ENCODE data around the gene ZDHHC4.
"Not testable (repeated sequence)": the region's sequence is repeated elsewhere in the genome, so short reads cannot be mapped to it uniquely, and the experiment has no call there.

ZDHHC4 gene

GRCh38 chr7:6608081-6608480 is 30.8 kb downstream of the ZDHHC4 start:
- no peak for DNase-seq

DNA sequence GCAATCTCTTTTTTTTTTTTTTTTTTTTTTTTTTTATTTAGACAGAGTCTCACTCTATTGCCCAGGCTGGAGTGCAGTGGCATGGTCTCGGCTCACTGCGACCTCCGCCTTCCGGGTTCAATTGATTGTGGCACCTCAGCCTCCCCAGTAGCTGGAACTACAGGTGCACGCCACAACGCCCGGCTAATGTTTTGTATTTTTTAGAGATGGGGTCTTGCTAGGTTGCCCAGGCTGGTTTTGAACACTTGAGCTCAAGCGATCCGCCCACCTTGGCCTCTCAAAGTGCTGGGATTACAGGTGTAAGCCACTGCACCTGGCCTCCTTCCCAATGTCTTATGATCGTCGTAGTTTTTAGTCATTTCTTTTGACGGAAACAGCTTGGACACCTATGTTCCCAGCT is 31.5 kb downstream of the ZDHHC4 start:
- no peak for DNase-seq

- DNase-seq = no peak
These were observed 35.6 kb downstream of the ZDHHC4 start for GRCh38 chr7:6612819-6613218.

DNA sequence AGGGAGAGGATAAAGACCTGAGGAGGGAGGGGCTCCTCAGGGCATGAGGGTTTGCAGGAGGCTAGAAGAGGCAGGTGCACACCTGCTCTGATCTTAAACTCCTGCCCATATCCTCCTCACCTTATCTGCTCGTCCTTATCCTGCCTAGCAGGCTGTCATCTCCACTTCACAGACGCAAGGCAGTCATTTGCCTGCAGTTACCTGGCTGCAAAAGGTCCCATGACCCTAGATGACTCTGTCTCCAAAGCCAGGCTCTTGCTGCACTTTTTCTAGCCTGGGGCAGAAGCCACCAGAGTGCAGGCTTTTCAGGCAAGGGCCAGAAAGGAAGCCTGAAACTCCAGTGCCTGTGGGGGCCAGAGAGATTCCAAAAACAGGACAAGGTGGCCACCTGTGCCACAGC is 36.5 kb downstream of the ZDHHC4 start:
- DNase-seq = no peak

DNA sequence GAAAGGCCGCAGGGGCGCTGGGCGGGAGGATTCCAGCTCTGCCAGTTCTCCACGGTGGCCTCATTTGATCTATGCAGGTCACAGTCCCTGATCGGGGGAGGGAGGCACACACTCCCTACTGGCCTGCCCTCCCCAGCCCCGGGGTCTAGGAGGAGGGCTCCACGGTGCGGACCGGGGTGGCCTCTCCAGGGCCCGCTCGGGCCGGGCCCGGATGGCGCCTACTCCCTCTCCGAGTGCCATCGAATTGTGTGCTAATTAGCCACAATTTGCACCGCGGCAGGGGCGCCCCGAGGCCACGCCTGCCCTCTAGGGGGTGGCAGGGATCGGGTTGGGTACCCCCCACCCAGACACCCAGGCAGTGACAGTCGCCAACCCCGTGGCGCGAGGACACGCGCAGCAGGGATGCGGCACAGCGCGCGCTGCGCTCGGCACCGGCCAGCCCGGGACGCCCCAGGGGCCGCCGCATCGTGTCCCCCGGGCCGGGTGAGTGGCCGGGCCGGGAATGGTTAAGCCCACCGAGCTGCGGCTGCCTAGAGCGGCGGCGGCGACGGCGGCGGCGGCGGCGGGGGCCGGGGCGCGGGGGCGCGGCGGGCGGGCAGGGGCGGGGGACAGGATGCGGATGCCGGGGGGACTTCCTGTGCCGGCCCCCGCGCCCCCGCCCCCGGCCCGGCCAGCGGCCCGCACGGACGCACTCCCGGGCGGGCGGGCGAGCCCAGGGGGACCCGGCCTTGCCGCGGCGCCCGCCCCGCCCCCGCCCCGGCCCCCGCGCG is 37.9 kb downstream of the ZDHHC4 start, which contains the start of gene ZNF853:
ZNF853 (plus strand) TSS at position 658 of the 770 bp plus-strand sequence. CDS start 565 bp downstream, outside the sequence.
- no peak for DNase-seq

DNA sequence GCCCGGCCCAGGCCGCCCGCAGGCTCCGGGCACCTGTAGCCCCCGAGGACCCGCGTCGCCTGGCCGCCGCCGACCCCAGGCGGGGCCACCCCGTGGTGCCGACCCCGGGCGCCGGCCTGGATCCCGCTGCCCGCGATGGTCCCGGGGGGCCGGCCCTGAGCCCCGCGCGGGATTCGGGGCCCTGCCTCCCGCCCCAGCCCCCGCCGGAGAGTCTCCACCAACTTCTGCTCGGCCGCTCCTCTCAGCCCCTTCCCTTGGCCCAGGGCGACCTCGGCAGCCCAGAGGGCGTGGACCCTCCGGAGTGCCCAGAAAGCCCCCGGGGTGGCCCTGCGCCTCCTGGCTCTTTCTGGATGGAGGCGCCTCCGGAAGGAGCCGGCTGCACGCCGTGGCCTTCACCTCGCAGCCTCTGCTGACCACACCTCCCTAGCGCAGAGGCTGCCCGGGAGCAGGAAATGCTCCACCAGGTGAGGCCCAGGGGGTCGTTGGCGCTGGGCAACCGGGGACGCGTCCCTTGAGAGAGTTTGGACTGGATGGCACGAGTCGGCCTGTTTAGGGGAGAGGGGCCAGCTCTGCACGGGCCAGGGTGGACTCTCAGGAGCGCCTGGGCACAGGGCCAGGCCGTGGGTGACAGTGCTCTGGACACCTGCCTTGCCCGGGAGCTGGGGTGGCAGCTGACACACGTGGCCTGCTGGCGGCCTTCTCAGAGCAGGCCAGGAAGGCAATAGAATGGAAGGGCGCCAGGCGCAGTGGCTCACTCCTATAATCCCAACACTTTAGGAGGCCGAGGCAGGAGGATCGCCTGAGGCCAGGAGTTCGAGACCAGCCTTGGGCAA is 38.7 kb downstream of the ZDHHC4 start:
- no peak for DNase-seq

GRCh38 chr7:6616854-6617643 is 39.8 kb downstream of the ZDHHC4 start:
- DNase-seq = no peak

GRCh38 chr7:6618621-6619020 is 41.4 kb downstream of the ZDHHC4 start:
- DNase-seq = no peak

- DNase-seq = no peak
These were observed 42.7 kb downstream of the ZDHHC4 start for GRCh38 chr7:6619961-6620360.

- no peak for DNase-seq
These were observed 44.2 kb downstream of the ZDHHC4 start for GRCh38 chr7:6621195-6622133.

- DNase-seq = no peak
These were observed 45.0 kb downstream of the ZDHHC4 start for GRCh38 chr7:6622134-6622710.

DNA sequence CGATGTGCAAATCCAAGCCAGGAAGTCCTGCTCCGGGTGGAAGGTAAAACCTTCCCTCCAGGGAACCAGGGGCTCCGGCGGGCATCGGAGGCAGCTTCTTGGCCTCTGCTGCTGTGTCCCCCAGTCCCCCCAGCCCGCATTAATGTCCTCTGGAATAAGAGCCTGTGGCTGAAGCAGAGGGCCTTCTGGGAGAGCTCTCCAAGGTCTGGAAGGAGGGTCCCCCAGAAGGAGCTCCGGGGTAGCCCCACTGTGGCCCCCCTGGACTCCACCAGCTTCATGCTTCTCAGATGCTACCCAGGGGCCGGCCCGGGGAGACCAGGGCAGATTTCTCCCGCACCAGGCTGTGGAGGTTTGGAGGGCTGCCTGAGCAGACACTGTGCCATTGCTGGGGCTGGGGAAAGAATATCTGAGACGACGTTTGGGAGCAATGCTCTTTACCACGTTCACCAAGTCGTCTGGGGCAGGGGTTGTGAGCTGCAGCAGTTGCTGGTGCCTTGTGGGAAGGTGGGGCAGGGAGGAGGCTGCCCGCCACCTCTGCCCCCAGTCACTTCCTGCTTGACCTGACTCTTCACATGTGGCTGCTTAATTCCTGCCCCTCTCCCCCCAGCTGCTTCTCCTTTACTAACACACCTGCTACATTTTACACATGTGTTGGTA is 46.5 kb downstream of the ZDHHC4 start:
- DNase-seq = no peak

- no peak for DNase-seq
These were observed 47.0 kb downstream of the ZDHHC4 start for GRCh38 chr7:6624246-6624611.

DNA sequence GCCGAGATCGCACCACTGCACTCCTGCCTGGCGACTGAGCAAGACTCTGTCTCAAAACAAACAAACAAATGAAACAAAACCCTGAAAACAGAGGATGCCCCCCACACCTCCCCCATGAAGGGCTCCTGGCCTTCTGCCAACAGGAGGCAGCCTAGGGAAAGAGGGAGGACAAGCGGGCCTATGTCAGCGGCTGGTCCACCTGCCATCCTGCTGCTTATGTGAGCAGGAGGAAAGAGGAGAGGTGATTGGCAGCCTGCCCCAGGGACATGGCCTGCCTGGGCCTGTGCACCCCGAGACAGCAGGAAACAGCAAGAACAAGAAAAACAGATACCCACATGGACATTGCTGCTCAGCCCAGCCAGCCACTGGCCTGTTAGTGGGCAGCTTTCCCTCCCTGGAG is 50.8 kb downstream of the ZDHHC4 start:
- no peak for DNase-seq

DNA sequence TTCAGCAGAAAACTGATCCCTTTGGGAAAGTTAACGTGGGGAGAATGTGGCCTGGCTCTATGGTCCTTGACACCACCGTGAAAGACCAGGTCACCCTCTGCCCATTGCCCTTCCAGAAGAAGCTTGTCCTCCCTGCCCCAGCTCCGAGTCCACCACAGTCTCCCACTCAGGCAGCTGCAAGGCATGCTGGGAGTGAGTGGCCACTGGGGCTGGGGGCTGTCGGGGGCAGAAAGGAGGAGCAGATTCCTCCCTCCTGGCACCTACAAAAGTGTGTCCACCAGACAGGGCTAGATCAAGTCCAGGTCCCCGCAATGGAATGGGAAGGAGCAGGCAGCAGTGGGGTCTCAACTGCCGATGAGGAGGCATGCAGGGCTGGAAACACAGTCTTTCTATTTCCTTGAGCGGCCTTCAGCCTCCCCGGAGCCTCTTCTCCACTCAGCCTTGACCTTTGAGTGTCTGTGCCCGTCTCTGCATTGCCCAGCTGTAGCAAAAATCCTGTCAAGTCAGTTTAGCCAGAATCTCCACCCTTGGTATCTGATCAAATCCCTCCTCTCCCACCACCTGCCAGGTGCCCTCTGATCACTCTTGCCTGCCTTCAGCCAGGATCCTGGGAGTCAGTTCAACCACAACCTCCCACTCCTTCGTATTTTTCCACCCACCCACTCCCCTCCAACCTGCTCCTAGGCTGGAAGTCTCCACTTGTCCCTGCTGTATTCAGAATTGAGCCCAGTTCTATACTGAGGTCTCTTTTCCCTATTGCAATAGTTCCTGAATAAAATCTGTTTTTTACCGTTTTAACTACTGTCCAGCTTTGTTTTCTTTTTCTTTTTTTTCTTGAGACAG is 53.0 kb downstream of the ZDHHC4 start:
- DNase-seq = no peak

- DNase-seq = no peak
These were observed 54.4 kb downstream of the ZDHHC4 start for GRCh38 chr7:6631605-6632004.

DNA sequence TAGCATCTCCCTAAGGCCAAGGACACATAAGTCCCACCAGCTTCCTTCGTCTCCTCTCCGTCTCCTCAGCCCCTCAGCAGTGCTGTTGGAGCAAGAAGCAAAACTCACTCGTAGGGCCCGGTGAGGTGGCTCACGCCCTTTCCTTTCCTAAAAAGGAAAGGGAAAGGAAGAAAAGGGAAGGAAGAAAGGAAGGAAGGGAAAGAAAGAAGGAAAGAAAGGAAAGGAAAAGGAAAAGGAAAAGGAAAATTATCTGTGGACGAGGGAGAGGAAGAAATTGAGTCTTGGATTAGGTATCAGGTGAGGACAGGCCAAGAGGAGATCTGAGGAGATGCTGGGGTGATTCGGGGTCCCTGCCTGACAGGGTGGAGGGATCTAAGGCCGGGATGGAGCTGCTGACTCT is 56.8 kb downstream of the ZDHHC4 start:
- no peak for DNase-seq

DNA sequence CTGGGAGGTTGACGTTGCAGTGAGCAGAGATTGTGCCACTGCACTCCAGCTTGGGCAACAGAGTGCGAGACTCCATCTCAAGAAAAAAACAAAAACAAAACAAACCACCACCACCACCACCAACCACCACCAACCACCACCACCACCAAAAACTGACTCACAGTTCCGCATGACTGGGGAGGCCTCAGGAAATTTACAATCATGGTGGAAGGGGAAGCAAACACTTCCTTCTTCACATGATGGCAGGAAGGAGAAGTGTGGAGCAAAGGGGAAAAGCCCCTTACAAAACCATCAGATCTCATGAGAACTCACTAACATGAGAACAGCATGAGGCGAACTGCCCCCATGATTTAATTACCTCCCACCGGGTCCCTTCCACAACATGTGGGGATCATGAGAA is 57.7 kb downstream of the ZDHHC4 start:
- DNase-seq = not testable (repeated sequence)

DNA sequence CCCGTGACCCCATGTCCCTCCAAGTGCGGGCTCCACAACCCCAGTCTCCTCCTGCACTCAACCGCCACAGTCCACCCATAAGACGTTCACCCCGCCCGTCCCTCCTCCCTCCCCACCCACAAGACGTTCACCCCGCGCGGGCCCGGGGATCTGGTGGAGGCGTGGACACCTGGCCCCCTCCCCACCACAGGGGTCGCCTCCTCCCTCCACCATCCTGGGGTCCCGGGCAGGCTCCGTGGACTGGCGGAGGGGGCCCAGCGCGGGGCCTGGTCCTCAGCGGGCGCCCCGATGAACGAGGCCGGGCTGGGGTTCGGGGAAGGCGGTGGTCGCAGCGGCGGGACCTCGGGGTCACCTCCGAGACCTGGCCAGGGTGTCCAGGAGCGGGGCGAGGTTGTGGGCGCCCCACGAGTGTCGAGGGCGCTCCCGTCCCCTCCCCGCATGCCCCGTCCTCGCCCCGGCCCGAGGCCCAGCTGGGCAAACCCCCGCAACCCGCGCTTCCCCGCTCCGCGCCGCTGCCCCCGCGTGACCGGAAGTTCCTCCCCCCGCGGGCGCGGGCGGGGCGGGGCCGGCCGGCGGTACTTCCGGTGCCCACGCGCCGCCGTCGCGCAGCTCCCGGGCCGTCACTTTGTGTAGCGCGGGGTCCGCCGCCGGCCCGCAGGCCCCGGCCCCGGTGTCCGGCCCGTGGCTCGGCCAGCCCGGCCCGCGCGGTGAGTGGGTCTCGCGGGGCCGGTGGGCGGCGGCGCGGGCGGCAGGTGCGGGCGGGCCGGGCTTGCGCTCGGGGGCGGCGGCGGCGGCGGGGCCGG is 59.7 kb downstream of the ZDHHC4 start, which contains the start of gene ZNF316:
ZNF316 (plus strand) TSS at position 578 of the 803 bp plus-strand sequence. CDS start 5,092 bp downstream, outside the sequence.
- DNase-seq = peak; percentile 88
